Measurements from ENCODE around the gene CPAMD8.
"Not testable (repeated sequence)": the region's sequence is repeated elsewhere in the genome, so short reads cannot be mapped to it uniquely, and the experiment has no call there.

Gene CPAMD8

DNA sequence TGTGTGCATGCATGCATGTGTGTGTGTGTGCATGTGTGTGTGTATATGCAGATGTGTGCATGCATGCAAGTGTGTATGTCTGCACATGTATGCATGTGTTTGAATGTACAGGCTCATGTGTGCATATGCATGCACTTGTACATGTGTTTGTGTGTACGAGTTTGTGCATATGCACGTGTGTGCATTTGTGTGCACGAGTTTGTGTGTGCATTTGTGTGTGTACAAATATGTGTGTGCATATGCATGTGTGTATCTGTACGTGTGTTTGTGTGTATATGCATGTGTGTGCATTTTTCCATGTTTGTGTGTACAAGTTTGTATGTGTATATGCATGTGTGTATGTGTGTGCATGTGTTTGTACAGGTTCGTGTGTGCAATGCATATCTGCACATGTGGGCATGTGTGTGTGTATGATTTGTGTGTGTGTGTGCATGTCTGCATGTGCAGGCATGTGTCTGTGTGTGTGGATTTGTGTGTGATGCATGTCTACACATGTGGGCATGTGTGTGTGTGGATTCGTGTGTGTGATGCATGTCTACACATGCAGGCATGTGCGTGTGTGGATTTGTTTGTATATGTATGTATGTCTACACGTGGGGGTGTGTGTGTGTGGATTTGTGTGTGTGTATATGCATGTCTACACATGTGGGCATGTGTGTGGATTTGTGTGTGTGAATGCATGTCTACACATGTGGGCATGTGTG, 80.7 kb downstream of the CPAMD8 start:
- no peak for DNase-seq (ENCODE audit: low read depth)

DNA sequence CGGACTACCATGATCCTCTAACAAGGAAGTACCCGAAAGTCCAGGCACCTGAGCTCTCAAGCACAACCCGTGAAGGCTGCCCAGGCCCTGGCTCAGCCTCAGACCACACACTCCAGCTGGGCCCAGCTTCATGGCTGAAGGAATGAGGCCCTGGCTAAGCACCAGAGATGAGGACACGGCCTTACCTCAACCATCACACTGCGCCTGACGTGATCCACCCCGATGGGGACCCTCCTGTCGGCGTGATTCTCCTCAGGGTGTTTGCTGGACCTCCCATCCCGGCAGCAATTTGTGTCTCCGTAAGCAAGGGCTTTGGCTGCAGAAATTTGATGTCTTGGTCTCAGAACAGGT, 81.3 kb downstream of the CPAMD8 start:
- no peak for DNase-seq (ENCODE audit: low read depth)

GRCh38 chr19:16944626-16945363, 81.8 kb downstream of the CPAMD8 start:
- DNase-seq (ENCODE audit: low read depth), result no peak

DNA sequence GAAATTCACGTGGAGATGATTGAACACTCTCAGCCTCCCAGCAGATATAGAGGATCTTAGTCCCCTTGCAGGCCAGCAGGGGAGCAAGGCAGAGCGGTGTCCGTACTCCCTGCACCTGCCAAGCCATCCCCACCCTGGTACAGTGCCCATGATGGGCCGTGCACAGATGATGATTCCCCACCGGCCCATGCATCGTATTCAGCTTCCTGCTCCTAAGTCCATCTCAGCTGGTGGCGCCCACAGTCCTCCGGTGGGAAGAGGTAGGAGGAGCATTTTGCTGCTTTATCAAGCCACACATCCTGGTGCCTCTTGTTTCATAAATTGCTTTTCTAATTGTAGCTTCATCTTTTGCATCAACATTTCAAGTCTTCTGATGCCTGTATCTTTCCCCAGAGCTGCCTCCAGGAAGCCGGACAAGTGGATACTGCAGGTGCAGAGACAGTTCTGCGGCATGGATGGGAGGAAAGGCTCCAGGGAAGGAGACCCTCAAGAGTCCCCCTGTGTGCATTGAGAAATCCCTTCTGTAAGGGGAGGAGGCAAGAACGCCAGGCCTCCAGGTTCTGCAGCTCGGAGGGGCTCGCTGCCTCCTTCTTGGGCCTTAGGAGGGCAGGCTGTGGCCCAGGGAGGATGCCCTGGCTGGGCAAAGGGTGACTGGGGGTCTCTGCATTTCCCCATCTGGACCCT, 82.5 kb downstream of the CPAMD8 start:
- DNase-seq (ENCODE audit: low read depth), result no peak

DNA sequence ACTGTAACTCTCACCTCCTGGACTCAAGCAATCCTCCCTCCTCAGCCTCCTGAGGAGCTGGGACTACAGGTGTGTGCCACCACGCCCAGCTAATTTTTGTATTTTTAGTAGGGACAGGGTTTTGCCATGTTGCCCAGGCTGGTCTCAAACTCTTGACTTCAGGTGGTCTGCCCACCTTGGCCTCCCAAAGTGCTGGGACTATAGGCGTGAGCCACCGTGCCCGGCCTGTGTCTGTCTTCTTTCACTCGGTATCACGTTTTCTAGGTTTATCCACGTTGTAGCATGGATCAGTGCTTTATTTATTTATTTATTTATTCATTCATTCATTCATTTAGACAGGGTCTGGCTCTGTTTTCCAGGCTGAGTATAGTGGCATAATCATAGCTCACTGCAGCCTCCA, 83.5 kb downstream of the CPAMD8 start:
- not testable (repeated sequence) for DNase-seq (ENCODE audit: low read depth)

- no peak for DNase-seq (ENCODE audit: low read depth)
Observed at GRCh38 chr19:16942583-16942982, 84.0 kb downstream of the CPAMD8 start.

- no peak for DNase-seq (ENCODE audit: low read depth)
Observed at GRCh38 chr19:16940626-16941025, 86.0 kb downstream of the CPAMD8 start.

DNA sequence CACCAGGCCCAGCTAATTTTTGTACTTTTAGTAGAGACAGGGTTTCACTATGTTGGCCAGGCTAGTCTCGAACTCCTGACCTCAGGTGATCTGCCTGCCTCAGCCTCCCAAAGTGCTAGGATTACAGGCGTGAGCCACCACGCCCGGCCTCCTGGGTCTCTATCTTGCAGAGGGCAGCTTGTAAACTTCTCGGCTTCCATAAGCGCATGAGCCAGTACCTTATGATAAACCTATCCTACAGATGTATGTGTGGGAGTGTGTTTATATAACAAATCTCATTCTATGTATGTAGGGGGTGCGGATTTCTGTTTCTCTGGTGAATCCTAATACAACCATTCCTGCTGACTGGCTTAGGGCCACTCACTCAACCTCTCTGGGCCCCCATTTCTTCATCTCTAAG, 86.5 kb downstream of the CPAMD8 start:
- DNase-seq (ENCODE audit: low read depth), result not testable (repeated sequence)

DNA sequence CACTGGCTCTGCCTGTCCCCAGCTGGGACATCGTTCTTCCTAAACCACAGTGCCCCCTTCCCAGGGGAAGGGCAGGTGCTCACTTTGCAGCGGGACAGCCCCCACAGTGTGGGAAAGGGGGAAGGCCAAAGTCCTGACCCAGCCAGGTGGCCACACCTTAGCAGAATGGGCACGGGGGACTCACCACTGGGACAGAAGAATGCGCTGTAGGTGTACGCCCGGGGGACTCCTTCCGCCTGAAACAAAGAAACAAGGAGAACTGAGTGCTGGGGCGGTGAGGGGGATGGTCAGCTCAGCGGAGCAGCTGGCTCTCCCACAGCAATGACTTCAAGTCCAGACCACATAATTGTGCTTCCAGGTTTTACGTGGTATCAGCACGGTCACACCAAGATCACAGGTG, 88.4 kb downstream of the CPAMD8 start:
- no peak for DNase-seq (ENCODE audit: low read depth)

DNA sequence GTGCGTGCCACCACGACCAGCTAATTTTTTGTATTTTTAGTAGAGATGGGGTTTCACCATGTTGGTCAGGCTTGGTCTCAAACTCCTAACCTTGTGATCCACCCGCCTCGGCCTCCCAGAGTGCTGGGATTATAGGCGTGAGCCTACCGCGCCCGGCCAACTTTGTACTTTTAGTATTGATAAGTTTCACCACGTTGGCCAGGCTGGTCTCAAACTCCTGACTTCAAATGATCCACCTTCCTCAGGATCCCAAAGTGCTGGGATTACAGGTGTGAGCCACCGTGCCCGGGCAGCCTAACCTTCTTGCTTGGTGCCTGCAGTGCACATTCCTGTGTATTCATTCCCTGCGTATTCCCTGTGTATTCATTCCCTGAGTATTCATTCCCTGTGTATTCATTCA, 88.8 kb downstream of the CPAMD8 start:
- DNase-seq (ENCODE audit: low read depth), result not testable (repeated sequence)

DNA sequence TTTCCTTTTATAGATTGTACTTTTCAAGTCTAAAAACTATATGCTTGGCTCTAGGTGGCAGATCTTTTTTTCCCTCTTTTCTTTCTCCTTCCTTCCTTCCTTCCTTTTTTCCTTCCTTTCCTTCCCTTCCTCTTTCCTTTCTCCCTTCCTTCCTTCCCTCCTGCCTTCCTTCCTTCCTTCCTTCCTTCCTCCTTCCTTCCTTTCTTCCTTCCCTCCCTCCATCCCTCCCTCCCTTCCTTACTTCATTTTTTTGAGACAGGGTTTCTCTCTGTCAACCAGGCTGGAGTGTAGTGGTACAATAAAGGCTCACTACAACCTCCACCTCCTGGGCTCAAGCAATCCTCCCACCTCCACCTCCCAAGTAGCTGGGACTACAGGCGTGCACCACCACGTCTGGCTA, 89.7 kb downstream of the CPAMD8 start:
- DNase-seq (ENCODE audit: low read depth), result no peak

DNA sequence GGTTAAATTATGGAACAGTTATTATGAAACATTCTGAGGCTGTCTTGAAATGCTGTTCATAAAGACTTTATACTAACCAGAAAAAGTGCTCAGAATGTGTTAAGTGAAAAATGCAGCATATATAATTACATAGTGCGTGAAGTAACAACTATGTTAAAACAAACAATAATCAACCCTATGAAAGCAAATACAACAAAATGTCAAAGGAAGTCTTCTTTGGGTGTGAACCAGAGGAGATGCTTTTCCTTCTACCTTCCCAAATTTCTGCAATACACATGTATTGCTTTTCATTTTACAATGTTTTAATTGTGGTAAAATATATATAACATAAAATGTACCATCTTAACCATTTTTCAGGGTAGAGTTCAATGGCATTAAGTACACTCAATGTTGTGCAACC, 92.1 kb downstream of the CPAMD8 start:
- no peak for DNase-seq (ENCODE audit: low read depth)

GRCh38 chr19:16931306-16931705, 95.3 kb downstream of the CPAMD8 start:
- DNase-seq (ENCODE audit: low read depth), result no peak

GRCh38 chr19:16930753-16931152, 95.9 kb downstream of the CPAMD8 start:
- DNase-seq (ENCODE audit: low read depth), result no peak

- DNase-seq (ENCODE audit: low read depth), result no peak
Observed at GRCh38 chr19:16928916-16929315, 97.7 kb downstream of the CPAMD8 start.

DNA sequence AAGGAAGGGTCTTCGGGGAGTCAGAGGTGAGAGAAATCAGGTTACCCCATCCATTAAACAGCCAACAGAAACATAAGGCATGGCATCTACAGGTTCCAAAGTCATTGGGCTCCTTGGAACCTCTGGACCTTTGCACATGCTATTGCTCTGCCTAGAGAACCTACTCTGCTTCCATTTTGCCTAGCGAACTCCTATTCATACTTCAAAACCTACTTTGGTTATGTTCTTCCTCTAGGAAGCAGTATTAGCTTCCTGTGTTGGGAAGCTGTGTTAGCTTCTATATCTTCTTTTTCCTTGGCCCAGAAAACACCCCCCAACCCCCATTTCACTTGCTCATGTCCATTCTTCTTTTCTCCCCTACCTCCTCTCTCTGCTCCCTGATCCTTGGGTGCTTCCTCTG, 98.3 kb downstream of the CPAMD8 start:
- DNase-seq (ENCODE audit: low read depth), result no peak

DNA sequence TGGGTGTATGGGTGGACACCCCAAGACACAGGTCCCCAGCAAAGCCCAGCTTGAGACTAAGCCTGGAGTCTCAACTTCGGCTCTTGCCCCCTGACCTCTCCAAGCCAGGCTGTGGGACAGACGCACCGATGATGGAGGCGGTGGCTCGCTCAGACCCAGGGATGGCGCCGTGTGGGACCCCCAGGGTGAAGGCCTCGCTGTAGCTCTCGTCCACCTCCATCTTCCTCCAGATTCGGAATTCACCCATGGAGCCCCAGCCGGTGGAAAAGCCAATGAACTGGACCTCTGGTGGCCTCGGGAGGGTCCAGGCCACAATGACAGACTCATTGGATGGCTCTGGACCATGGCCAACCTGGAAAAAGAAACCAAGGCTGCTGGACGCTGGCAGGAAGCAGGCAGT, 98.7 kb downstream of the CPAMD8 start:
- no peak for DNase-seq (ENCODE audit: low read depth)

DNA sequence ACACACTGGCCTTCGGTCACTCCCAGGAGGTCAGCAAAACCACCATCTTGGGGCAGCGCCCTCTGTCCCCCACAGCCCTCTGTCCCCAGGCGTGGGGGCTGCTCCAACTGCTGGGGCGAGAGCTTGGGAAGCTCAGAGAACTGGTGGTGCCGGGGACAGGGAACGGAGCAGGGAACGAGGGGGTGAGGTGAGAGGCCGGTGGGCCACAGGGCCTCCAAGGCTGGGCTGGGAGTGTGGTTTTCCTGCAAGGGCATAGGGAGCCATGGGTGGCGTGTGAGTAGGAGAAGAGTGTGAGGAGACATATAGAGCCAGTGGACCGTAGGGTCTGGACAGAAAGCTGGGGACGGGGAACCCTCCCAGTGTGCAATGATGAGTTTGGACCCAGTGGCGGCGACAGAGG, 103.7 kb downstream of the CPAMD8 start:
- no peak for DNase-seq (ENCODE audit: low read depth)

DNA sequence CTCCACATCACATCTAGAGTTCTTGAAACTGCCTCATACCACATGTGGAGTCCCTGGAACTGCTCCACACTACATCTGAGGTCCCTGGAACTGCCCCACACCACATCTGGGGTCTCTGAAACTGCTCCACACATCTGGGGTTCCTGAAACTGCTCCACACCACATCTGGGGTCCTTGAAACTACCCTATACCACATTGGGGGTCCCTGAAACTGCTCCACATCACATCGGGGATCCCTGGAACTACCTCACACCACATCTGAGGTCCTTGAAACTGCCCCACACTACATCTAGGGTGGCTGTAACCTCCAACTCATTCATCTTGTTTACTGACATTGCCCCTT, 104.0 kb downstream of the CPAMD8 start:
- no peak for DNase-seq (ENCODE audit: low read depth)

DNA sequence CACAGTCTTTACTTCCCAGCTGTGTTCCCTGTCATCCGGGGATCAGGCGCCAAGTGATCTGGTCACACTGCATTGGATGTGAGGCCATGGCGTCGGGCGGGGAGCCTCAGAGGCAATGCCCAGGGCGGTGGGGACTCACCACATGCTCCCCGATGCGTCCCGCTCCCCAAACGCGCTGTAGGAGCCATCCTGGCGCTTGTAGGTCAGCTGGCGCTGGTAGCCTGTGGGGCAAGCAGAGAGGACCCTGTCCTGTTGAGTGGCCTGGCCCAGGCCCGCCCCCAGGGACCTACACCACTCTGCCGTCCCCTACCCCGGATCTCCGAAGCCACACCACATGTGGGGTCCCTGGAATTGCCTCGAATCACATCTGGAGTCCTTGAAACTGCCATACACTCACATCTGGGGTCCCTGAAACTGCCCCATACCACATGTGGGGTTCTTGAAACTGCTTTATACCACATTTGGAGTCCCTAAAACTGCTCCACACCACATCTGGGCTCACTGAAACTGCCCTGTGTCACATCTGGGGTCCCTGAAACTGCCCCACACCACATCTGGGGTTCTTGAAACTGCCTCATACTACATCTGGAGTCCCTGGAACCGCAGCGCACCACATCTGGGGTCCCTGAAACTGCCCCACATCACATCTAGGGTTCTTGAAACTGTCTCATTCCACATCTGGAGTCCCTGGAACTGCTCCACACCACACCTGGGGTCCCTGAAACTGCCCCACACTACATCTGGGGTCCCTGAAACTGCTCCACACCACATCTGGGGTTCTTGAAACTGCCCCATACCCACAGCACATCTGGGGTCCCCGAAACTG, 104.6 kb downstream of the CPAMD8 start:
- DNase-seq (ENCODE audit: low read depth), result no peak

DNA sequence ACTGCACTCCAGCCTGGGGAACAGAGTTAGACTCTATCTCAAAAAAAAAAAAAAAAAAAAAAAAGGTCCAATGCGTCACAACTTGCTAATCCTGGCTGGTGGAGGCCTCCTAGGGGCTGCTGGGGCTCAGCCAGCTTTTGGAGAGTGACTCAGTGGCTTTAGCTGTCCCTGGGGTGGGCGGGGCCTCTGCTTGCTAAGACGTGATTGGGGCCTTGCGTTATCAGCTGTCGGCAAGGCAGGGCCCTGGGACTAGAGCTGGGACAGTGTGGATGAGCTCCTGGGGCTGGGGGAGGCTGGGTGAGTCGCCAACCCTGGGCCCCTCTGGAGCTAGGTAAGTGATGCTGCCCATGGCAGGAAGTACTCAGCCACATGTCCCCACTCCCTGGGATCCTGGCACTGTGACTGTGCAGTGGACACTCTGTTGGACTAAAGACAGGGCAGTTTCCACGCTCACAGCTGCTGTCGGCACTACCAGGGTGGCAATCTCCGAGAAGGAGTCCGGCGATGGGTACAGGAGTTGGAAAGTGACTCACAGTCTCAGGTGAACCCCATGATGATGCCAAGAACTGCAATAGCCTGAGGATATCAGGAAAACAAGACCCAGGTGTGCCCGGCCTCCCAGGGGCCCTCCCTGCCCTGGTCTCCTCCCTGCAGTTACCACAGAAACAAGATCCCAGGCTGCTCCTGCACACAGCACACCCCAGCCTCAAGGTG, 105.6 kb downstream of the CPAMD8 start:
- no peak for DNase-seq (ENCODE audit: low read depth)

DNA sequence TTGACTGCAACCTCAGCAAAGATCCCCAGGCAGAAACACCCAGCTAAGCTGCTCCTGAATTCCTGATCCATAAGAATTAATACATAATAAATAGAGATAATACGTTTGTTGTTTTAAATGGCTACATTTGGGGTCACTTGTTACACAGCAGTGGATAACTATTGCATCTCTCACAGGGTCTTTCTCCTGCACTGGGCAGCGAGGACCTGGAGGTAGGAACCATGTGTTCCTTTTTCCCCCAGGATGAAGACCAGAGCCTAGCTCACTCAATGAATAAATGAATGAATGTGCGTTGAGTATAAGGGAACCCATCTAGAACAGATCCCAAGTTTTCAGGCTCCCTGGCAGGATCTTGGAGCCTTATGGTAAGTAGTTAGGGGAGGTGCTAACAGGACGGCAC, 107.1 kb downstream of the CPAMD8 start:
- no peak for DNase-seq (ENCODE audit: low read depth)

All from activated T-helper 9 cell treated with anti-CD3 and anti-CD28 coated beads, Interleukin-2, amount 50 U/mL, for 16 hours (primary cell).